ENCODE data around the gene RAB39A.
"Not testable (repeated sequence)": the region's sequence is repeated elsewhere in the genome, so short reads cannot be mapped to it uniquely, and the experiment has no call there.

DNA sequence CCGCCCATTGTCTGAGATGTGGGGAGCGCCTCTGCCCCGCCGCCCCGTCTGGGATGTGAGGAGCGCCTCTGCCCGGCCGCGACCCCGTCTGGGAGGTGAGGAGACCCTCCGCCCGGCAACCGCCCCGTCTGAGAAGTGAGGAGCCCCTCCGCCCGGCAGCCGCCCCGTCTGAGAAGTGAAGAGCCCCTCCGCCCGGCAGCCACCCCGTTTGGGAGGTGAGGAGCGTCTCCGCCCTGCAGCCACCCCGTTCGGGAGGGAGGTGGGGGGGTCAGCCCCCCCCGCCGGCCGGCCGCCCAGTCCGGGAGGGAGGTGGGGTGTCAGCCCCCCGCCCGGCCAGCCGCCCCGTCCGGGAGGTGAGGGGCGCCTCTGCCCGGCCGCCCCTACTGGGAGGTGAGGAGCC lies 15.8 kb upstream of the RAB39A start:
- TF ChIP-seq CTCF (IDR thresholded peaks at IDR 0.05); POLR2AphosphoS5 (IDR thresholded peaks at IDR 0.05; ENCODE audit: insufficient read depth in 1 of 2, low read depth in 1 of 2); POLR2A (IDR thresholded peaks at IDR 0.05): not testable (repeated sequence)
